NCI-H446 treated with DMSO at 0.1 percent for 48 hours (cell line): Measurements from ENCODE around the gene ADGRD2.

Experiments
- DNase-seq: peaks from one replicate; lab custom pipeline; 2025; lab: John Stamatoyannopoulos, UW

ADGRD2 gene

DNA sequence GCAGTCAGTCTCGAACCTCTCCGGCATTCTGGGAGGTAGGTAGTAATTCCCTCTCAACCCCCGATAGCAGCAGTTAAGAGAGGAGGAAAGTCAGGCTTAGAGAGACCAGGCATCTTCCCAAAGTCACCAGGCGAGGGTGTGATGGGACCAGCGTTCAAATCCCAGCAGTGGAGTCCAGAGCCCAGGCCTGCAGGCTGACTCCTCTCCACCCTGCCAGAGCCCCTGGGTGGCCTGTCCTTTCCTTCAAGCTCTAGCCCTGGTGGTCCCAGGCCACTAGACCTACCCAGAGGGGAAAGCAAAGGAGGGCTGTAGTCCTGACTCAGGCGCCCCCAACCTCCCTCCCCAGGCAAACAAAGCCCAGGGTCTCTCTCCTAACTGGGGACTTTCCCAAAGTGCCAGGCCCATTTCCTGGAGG, 61.2 kb downstream of the ADGRD2 start:
- no peak for DNase-seq

DNA sequence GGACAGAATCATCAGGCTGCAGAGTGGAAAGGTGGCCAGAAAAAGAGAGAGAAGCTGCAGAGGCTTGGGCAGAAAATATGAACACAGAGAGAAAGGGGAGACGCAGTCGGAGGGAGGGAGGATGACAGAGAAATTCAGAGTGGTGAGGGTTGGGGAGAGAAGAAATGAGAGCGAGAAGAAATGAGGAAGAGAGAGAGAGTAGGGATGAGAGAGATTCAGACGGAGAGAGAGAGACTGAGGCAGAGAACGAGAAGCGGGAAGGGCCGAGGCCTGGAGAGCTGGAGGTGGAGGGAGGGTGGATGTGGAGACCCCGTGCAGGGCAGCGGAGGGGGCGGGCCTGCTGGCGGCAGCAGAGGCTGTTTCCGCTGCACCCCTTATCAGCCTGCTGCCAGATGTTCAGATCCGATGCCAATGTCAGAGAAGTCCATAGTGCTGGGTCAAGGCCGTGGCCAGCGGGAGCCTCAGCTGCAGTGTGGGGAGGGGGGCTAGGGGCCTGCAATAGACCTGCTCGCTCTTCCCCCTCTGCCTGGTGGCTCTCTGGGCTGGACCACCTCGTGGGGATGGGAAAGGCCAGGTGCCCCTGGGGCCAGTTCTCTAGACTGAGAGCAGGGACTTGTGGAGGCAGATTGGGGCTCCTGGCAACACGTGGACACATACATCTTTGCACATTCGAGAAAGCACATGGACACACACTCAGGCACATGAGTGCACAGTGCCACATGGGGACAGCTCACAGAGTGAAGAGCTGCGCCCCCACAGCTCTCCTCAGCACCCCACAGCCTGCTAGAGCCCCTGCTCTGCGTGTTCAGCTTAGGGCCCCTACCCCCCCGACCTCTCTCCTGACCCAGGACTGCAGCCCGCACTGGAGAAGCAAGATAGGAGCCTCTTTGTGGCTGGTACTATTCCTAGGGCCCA, 61.9 kb downstream of the ADGRD2 start:
- no peak for DNase-seq

DNA sequence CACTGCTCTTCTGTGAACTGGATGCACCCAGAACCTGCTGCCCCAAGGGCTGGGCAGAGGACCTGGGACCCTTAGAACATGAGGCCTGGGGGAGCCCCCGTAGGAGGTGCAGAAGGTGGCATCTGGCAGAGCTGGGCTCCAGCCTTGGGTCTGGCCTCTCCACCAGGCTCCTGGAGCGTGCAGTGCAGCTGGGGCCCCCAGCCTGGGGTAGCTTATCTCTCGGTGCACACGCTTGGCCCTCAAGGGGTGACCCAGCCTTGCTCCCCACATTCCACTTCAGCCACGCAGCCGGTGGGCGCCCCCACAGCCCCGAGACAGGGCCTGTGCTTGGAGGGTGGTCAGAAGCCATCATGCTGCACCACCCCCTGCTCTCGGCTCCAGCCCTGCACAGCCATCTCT, 62.6 kb downstream of the ADGRD2 start:
- DNase-seq: no peak

DNA sequence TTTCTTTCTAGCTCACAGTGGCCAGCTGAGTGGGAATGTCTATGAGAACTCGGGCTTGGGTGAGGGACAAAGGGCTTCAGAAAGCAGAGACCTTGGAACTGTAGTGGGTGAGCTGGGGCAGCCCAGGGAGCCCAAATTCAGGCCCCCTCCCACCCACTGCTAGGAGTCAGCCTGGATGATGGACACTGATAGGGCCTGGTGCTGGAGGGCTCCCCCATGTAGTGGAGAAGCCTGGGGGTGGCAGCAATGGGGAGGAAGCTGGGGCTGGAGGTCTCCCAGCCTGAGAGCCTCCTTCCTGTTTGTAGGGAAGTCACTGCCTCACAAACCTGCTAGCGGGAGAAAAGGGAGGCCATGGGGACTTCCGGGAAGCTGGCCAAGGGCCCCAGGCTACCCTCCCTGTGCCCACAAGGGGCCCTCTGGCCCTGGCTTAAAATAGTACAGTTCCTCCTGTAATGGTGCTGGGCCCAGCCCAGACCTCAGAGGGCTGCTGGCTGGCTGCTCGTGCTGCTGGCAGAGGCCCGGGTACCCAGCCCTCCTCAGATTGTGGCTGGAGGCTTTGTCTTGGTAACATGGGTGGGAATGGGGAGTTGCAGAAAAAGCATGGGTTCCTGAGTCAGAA, 63.2 kb downstream of the ADGRD2 start:
- peak; percentile 3 for DNase-seq

DNA sequence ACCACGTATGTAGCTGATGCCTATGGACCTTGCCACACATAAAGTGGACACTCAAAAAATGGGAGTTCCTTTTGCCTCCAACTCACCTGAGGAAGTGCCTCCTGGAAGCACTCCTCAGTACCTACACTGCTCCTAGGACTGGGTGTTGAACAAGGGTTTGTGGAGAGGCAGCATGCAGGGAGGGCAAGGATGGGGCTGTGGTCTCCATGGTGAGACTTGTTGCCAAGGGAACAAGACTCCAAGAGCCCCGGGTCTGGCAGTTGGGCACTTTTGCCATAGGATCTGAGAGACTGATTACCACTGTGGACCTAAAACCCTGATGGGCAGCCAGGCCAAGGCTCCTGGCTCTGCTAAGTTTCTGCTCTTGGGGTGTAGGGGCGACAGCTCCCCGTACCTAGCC, 63.9 kb downstream of the ADGRD2 start:
- DNase-seq: no peak

DNA sequence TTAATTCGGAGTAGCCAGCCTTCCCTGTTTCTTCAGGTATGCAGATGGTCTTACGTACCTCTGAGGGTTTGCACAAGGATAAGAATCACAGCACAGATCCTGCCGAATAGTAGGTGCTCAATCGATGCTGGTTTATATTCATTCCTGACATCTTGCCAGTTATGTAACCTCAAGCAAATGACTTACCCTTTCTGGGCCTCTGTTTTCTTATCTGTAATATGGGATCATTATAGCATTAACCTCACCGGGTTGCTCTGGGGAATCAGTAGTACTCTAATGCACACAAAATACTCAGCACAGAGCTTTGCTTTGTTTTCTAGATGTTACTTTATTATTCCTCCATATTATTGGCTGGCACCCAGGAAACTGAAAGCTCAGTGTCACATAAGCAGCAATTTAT, 64.6 kb downstream of the ADGRD2 start:
- DNase-seq: no peak

DNA sequence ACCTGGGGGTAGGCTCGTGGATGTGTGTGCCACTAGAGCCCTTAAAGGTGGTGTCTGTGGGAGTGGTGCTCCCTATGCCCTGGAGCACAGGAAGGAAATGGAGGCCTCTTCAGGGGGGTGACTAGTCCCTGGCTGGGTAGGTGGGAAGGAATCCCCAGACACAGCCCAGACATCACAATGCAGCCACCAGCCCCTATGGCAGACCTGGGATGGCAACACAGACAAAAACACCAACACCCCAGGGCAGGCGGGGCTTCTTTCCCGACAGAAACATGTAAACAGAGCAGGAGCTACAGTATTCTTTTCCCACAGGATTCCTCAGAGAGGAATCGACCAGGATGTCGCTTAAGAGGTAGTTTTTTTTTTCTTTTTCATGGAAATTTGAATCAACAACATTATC, 67.3 kb downstream of the ADGRD2 start:
- DNase-seq: no peak

DNA sequence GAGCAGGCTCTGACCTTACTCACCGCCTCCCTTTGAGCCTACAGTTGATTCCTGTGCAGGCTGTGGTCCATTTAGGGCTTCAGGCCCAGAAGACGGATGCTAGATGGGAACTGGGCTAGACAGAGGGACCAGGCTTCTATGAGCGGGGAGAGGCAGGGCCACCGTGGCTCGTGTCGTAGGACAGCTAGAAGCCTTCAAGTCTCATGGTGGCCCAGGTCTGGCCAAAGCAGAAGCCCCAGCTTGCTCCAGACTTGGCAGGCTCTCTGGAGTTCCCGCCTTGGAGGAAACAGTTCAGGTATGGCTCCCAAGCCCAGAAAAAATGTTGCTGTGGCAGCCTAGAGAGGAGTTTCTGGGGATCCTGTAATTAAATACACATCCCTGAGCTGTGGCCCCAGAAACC, 67.9 kb downstream of the ADGRD2 start:
- no peak for DNase-seq

DNA sequence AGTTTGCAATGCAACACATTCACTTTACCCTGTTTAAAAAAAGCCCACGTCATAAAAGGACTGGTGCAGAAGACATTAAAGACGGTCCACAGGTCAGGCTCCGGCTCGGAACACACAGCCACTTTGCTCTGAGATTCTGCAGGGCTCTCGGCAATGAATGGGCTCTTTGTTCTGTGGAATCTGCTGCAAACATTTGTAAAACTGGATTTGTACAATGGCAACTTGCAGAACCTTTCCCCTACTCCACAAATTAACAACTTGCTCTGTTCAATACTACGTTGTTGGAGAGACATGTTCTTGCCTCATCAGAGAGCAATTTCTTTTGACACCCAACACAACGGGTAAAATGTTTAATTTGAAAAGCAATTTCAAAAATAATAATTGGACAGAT, 70.0 kb downstream of the ADGRD2 start:
- no peak for DNase-seq

DNA sequence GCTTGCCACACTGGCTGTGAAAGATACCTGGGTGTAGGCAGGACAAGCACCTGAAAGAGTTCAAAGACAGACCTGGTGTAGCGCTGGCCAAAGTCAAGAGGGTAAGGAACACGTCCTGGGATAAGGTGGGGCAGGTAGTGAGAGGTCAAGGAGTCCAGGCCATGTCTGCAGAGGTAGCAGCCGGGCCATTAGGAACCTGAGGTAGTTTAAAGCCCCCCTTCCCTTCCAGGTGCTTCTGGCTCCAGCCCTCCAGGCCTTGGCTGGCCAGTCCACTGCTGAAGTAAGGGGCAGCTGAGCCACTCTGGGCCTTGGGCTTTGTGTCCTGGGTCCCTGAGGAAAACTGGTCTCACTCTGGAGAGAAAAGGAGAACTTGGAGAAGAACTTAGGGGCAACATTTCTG, 70.9 kb downstream of the ADGRD2 start:
- no peak for DNase-seq

DNA sequence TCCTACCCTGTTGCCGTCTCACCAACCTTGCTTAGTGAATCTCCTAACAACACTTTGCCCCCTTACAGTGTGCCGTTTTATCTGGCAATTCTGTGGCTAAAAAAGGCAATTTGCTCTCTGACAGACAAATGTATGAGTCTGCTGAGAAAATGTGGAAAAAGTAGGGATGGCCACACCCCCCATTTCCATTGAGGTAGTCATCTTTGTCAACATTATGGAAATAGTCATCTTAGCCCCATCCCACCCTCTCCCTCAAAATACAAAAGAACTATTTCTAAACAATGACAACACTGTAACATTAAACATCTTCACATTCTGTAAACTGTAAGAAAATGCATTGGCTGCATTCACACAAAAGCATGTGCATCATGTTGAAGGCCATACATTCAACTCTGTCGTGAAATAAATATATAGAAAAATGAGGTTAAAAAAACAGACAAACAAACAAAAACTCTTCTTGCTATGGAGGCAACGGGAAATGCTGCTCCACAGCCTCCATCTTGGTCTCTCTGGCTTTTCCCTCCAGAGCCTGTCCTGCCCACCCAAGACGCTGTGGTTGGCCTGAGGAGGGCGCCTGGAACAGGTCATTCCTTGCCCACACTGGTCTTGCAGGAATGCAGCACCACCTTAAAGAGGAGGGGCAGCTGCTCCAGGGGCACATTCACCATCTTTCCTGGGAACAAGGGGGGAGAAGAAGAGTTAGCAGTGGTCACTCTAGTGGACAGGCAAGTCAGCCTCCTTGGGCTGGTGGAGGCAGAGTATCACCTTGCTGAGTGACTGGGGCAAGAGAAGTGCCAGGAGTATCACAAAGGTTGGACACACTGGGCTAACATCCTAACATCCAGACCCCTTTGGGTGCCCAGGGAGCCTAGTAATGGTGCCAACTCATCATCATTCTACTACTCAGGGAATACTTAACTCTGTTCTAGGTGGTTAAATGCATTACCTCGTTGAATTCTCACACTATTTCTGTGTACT, 72.2 kb downstream of the ADGRD2 start:
- DNase-seq: no peak

DNA sequence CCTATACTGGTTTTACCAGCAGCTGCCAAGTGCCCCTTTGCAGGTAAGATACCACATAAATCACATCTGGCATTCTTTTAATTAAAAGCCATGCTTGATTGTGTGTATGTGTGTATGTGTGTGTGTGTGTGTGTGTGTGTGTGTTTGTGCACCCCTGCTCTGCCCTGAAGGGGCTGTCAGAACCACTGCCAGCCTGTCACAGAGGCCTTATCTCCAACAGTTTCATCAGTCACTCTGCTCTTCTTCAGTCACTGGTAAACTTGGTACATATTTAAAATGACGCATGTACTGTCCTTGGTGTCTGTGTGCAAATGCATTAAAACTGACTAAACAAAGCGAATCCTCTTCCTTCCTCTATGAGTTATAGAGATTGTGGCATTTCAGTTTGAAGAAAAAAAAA, 75.9 kb downstream of the ADGRD2 start:
- DNase-seq: no peak

DNA sequence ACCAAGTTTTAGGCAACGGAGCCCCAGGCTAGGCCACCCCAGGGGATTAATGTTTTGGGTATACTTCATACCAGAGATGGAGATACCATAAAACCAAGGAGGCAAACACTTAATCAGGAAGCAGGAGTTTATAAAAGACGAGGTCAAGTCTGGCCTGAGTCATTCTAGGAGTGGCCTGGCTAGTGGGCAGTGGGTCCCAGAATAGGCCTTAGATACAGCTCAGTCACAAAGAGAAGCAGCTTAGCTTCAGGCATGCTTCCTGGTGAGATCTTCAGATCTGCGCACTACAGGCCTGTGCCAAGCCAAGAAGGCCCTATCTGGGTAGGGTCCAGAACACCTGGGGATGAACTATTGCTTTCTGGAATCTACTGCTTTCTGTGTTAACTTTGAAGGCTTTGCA, 77.5 kb downstream of the ADGRD2 start:
- no peak for DNase-seq
